ENCODE measurements around the gene CEBPZ. TPM values are rescaled to one million over a fixed set of nuclear protein-coding genes. Genes with fewer than 3 reads are reported as not detected.

CEBPZ gene
- total RNA-seq, 1 donor, result 36.6 TPM

DNA sequence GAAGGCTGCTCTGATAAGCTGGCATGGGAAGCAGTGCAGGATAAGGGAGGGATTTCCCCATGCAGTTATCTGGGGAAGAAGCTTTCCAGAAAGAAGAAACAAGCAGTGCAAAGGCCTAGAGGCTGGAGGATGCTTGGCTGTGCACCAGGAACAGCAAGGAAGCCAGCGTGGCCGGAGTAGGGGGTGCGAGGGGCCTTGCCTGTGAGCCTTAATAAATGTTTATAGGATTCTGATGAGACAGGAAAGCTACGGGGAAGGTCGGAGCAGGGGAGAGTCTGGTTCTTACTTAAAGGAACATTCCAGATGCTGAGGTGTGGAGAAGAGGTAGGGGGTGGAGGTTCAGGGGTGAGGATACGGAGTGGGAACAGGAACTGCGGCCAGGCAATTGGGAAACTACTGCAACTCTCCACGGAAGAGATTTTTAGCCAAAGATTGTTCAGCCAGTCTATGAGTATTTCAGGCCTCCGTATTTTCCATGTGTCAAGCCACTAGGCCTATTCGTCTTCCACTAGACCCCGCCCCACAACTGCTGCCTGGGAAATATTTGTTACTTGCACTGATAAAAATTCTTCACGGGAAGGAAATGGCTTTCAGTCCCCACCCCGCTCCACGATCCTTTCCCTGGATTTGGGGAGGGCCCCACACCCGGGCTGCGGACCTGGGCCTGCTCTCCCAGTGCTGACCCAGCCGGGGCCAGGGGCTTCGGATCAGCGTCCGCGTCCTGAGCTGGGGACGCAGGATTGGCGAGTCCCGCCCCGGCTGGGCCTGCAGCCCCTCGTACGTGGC, 75.1 kb downstream of the CEBPZ start:
- Histone ChIP-seq H3K79me2 (ENCODE audit: insufficient read depth, low read length) (peaks cover 50% of the 10 kb centered on the region), H3K9me3 (ENCODE audit: low read depth, low read length) (no peaks in the 10 kb centered on the region), H2AFZ (ENCODE audit: low read length) (peak overlapping the region; percentile 75), H3K36me3 (ENCODE audit: insufficient read depth, low read length) (peaks cover 2% of the 10 kb centered on the region), H3K4me1 (ENCODE audit: insufficient read depth, low read length) (peaks cover 17% of the 10 kb centered on the region), H3K27ac (ENCODE audit: low read depth, low read length) (peak overlapping the region; percentile 81), H4K20me1 (ENCODE audit: insufficient read depth, low read length) (peaks cover 8% of the 10 kb centered on the region), H3K27me3 (ENCODE audit: insufficient read depth, low read length) (no peaks in the 10 kb centered on the region), H3K4me2 (ENCODE audit: insufficient read depth, low read length) (peak overlapping the region; percentile 97), H3K4me3 (ENCODE audit: insufficient read depth, low read length) (peak overlapping the region; percentile 94)
- TF ChIP-seq, protein P1, sequence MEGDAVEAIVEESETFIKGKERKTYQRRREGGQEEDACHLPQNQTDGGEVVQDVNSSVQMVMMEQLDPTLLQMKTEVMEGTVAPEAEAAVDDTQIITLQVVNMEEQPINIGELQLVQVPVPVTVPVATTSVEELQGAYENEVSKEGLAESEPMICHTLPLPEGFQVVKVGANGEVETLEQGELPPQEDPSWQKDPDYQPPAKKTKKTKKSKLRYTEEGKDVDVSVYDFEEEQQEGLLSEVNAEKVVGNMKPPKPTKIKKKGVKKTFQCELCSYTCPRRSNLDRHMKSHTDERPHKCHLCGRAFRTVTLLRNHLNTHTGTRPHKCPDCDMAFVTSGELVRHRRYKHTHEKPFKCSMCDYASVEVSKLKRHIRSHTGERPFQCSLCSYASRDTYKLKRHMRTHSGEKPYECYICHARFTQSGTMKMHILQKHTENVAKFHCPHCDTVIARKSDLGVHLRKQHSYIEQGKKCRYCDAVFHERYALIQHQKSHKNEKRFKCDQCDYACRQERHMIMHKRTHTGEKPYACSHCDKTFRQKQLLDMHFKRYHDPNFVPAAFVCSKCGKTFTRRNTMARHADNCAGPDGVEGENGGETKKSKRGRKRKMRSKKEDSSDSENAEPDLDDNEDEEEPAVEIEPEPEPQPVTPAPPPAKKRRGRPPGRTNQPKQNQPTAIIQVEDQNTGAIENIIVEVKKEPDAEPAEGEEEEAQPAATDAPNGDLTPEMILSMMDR (IDR thresholded peaks at IDR 0.05; ENCODE audit: extremely low read depth, low read depth, low read length), result no peak
- peak; percentile 92 for DNase-seq (ENCODE audit: insufficient read length, low spot score, missing footprints)

DNA sequence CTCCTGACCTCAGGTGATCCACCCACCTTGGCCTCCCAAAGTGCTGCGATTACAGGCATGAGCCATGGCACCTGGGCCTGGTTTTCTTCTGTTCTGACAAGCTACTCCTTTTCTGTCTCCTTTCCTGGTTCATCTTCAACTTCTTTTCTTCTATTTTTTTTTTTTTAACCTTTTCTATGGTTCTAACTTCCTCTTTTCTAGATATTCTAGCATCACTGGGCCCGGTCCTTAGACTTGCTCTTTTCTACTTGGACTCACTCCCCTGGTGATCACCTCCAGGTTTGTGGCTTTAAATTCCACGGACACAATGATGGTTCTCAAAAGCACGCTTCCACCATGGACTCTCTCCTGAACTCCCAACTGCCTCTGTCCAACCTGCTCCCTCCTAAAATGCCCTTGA, 76.6 kb downstream of the CEBPZ start:
- Histone ChIP-seq H2AFZ (ENCODE audit: low read length) (no peak overlapping the region), H3K4me1 (ENCODE audit: insufficient read depth, low read length) (peaks cover 20% of the 10 kb centered on the region), H3K4me3 (ENCODE audit: insufficient read depth, low read length) (no peak overlapping the region), H4K20me1 (ENCODE audit: insufficient read depth, low read length) (peaks cover 12% of the 10 kb centered on the region), H3K79me2 (ENCODE audit: insufficient read depth, low read length) (peaks cover 63% of the 10 kb centered on the region), H3K27ac (ENCODE audit: low read depth, low read length) (no peak overlapping the region), H3K9me3 (ENCODE audit: low read depth, low read length) (no peaks in the 10 kb centered on the region), H3K4me2 (ENCODE audit: insufficient read depth, low read length) (no peak overlapping the region), H3K36me3 (ENCODE audit: insufficient read depth, low read length) (peaks cover 2% of the 10 kb centered on the region), H3K27me3 (ENCODE audit: insufficient read depth, low read length) (no peaks in the 10 kb centered on the region)
- TF ChIP-seq, protein P1 (IDR thresholded peaks at IDR 0.05; ENCODE audit: extremely low read depth, low read depth, low read length), result no peak
- no peak for DNase-seq (ENCODE audit: insufficient read length, low spot score, missing footprints)

DNA sequence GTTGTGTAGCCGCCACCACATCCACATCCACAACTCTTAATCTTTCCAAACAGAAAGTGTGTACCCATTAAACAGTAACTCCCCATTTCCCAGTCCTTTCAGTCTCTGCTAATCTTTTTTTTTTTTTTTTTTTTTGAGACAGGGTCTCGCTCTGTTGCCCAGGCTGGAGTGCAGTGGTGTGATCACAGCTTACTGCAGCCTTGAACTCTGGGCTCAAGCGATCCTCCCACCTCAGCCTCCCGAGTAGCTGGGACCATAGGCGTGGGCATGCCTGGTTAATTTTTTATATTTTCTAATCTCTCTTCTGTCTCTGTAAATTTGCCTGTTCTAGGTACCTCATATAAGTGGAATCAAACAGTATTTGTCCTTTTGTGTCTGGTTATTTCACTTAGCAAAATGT, 78.2 kb downstream of the CEBPZ start:
- Histone ChIP-seq H2AFZ (ENCODE audit: low read length) (no peak overlapping the region), H3K36me3 (ENCODE audit: insufficient read depth, low read length) (peaks cover 12% of the 10 kb centered on the region), H4K20me1 (ENCODE audit: insufficient read depth, low read length) (peaks cover 17% of the 10 kb centered on the region), H3K4me2 (ENCODE audit: insufficient read depth, low read length) (no peak overlapping the region), H3K4me3 (ENCODE audit: insufficient read depth, low read length) (no peak overlapping the region), H3K9me3 (ENCODE audit: low read depth, low read length) (no peaks in the 10 kb centered on the region), H3K27ac (ENCODE audit: low read depth, low read length) (no peak overlapping the region), H3K79me2 (ENCODE audit: insufficient read depth, low read length) (peaks cover 78% of the 10 kb centered on the region), H3K4me1 (ENCODE audit: insufficient read depth, low read length) (peaks cover 20% of the 10 kb centered on the region), H3K27me3 (ENCODE audit: insufficient read depth, low read length) (no peaks in the 10 kb centered on the region)
- DNase-seq (ENCODE audit: insufficient read length, low spot score, missing footprints), result no peak
- TF ChIP-seq, protein P1 (IDR thresholded peaks at IDR 0.05; ENCODE audit: extremely low read depth, low read depth, low read length), result no peak

Other genes with a start within 250 kb of the CEBPZ start
- gene HEATR5B, start 147.2 kb downstream of the CEBPZ start, total RNA-seq, result 29.2 and 29.3 TPM in 2 replicates
- gene GPATCH11, start 147.1 kb downstream of the CEBPZ start, total RNA-seq, result 6.2 and 8.0 TPM in 2 replicates
- gene EIF2AK2, start 74.6 kb downstream of the CEBPZ start, total RNA-seq, result 42.3 and 45.1 TPM in 2 replicates
- not detected in 2 replicates for gene SULT6B1, start 42.9 kb downstream of the CEBPZ start, total RNA-seq
- 20.6 and 21.4 TPM in 2 replicates for gene CEBPZOS, start 35.1 kb downstream of the CEBPZ start, total RNA-seq
- 16.6 and 16.8 TPM in 2 replicates for gene NDUFAF7, start 62 bp upstream of the CEBPZ start, total RNA-seq
- gene PRKD3, start 93.2 kb upstream of the CEBPZ start, total RNA-seq, result 62.5 and 68.0 TPM in 2 replicates
- 25.0 and 25.7 TPM in 2 replicates for gene QPCT, start 113.0 kb upstream of the CEBPZ start, total RNA-seq